Measurements from ENCODE around the gene ZCCHC13. TPM values are rescaled to one million over a fixed set of nuclear protein-coding genes. Genes with fewer than 3 reads are reported as not detected.
"Not testable (repeated sequence)": the region's sequence is repeated elsewhere in the genome, so short reads cannot be mapped to it uniquely, and the experiment has no call there.

The ZCCHC13 gene
- total RNA-seq, 4 donors from 2014 or later: not detected

- no peak overlapping the region for H3K4me3 ChIP-seq
- no peak for TF ChIP-seq POLR2A (IDR thresholded peaks at IDR 0.05)
- TF ChIP-seq, protein P1, sequence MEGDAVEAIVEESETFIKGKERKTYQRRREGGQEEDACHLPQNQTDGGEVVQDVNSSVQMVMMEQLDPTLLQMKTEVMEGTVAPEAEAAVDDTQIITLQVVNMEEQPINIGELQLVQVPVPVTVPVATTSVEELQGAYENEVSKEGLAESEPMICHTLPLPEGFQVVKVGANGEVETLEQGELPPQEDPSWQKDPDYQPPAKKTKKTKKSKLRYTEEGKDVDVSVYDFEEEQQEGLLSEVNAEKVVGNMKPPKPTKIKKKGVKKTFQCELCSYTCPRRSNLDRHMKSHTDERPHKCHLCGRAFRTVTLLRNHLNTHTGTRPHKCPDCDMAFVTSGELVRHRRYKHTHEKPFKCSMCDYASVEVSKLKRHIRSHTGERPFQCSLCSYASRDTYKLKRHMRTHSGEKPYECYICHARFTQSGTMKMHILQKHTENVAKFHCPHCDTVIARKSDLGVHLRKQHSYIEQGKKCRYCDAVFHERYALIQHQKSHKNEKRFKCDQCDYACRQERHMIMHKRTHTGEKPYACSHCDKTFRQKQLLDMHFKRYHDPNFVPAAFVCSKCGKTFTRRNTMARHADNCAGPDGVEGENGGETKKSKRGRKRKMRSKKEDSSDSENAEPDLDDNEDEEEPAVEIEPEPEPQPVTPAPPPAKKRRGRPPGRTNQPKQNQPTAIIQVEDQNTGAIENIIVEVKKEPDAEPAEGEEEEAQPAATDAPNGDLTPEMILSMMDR (IDR thresholded peaks at IDR 0.05 in 4 of 5, conservative IDR thresholded peaks at IDR 0.05 in 1 of 5): no peak
Observed at GRCh38 chrX:74318672-74319071, 14.7 kb downstream of the ZCCHC13 start.

DNA sequence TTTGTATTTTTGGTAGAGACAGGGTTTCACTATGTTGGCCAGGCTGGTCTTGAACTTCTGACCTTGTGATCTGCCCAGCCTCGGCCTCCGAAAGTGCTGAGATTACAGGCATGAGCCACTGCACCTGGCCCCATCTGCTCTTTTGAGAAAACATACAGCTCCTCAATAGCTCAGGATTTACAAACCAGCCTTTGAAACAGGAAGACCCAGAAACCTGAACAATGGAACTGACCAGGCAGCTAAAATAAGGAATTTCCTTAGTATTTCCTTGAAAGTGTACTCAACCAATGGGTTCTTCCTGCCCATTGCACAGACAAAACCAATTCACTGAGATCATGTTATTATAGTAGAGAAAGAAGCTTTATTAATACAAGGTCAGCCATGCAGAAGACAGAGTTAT is 15.3 kb downstream of the ZCCHC13 start:
- H3K4me3 ChIP-seq; ATAC-seq; H3K9me3 ChIP-seq; intact Hi-C loops (cut with DNase I; ENCODE audit: low total_unique reads); H3K27ac ChIP-seq; H3K27me3 ChIP-seq; H3K4me1 ChIP-seq; H3K36me3 ChIP-seq; DNase-seq; in situ Hi-C loops (cut with MboI; ENCODE audit: low sequenced_read_pairs in 4 of 4): not testable (repeated sequence)

More at GRCh38 chrX:74318672-74319071, 14.7 kb downstream of the ZCCHC13 start:
- ATAC-seq (no peak), DNase-seq (no peak)
- Histone ChIP-seq H3K27me3 (no peaks in the 10 kb centered on the region), H3K36me3 (no peaks in the 10 kb centered on the region), H3K4me1 (no peaks in the 10 kb centered on the region), H3K9me3 (no peaks in the 10 kb centered on the region), H3K27ac (no peak overlapping the region)
- intact Hi-C loops (cut with DNase I; ENCODE audit: low total_unique reads): no loop called here
- in situ Hi-C loops (cut with MboI; ENCODE audit: low sequenced_read_pairs in 4 of 4): no loop called here

DNA sequence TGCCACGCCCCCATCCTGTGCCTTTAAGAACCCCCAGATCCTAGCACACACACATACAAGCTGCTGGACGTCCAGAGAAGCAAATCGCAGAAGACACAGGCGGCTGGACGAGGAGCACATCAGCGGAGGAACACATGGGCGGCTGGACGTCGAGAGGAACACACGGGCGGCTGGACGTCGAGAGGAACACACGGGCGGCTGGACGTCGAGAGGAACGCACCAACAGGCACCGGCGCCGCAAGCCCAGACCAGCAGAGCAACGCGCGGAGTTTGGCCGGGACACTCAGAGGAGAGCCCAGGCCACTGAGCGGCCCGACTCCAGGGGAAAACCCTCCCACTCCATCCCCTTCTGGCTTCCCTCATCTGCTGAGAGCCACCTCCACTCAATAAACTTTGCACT is 17.2 kb downstream of the ZCCHC13 start:
- H3K36me3 ChIP-seq: no peaks in the 10 kb centered on the region
- H3K4me1 ChIP-seq: no peaks in the 10 kb centered on the region
- no peak overlapping the region for H3K4me3 ChIP-seq
- ATAC-seq (no peak), DNase-seq (no peak)
- H3K9me3 ChIP-seq: no peaks in the 10 kb centered on the region
- H3K27ac ChIP-seq: no peak overlapping the region
- intact Hi-C loops (cut with DNase I; ENCODE audit: low total_unique reads) (no loop called here), in situ Hi-C loops (cut with MboI; ENCODE audit: low sequenced_read_pairs in 4 of 4) (no loop called here)
- H3K27me3 ChIP-seq: no peaks in the 10 kb centered on the region
- no peak for TF ChIP-seq POLR2A (IDR thresholded peaks at IDR 0.05)
- TF ChIP-seq, protein P1 (IDR thresholded peaks at IDR 0.05 in 4 of 5, conservative IDR thresholded peaks at IDR 0.05 in 1 of 5): no peak

DNA sequence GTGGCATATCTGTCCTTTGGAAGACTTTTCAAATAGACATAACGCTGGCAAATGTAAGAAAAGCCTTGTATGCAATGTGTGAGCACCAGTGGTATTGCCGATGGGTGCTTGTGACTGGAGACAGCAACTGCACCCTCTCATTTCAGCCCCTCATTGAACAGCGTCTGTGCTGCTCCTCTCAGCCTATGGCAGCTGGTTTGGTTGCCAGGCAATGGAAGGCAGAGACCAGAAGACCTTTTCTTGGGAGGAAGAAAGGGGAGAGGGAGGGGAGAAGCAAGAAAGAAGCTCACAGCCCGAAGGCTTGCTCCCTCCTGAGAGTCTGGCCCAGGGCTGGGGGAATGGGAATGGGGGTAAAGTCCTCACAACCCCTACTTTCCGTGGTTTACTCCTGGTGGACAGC is 20.2 kb downstream of the ZCCHC13 start:
- Histone ChIP-seq H3K36me3 (no peaks in the 10 kb centered on the region), H3K4me1 (no peaks in the 10 kb centered on the region), H3K27me3 (no peaks in the 10 kb centered on the region), H3K4me3 (no peak overlapping the region), H3K9me3 (no peaks in the 10 kb centered on the region), H3K27ac (no peak overlapping the region)
- intact Hi-C loops (cut with DNase I; ENCODE audit: low total_unique reads): no loop called here
- TF ChIP-seq, protein P1 (IDR thresholded peaks at IDR 0.05 in 4 of 5, conservative IDR thresholded peaks at IDR 0.05 in 1 of 5): no peak
- no peak for TF ChIP-seq POLR2A (IDR thresholded peaks at IDR 0.05)
- no peak for ATAC-seq
- no peak for DNase-seq
- in situ Hi-C loops (cut with MboI; ENCODE audit: low sequenced_read_pairs in 4 of 4): no loop called here

GRCh38 chrX:74325130-74326059 is 21.4 kb downstream of the ZCCHC13 start:
- Histone ChIP-seq H3K4me1 (no peaks in the 10 kb centered on the region), H3K4me3 (no peak overlapping the region), H3K9me3 (no peaks in the 10 kb centered on the region), H3K27me3 (no peaks in the 10 kb centered on the region), H3K36me3 (no peaks in the 10 kb centered on the region), H3K27ac (no peak overlapping the region)
- intact Hi-C loops (cut with DNase I; ENCODE audit: low total_unique reads): no loop called here
- in situ Hi-C loops (cut with MboI; ENCODE audit: low sequenced_read_pairs in 4 of 4): no loop called here
- DNase-seq (no peak), ATAC-seq (no peak)
- TF ChIP-seq POLR2A (IDR thresholded peaks at IDR 0.05): no peak
- TF ChIP-seq, protein P1 (IDR thresholded peaks at IDR 0.05 in 4 of 5, conservative IDR thresholded peaks at IDR 0.05 in 1 of 5): no peak
